GM12878 (cell line): ENCODE results near the gene RNF183.

Experiments used
- ATF3 ChIP-seq: IDR thresholded peaks from 2 replicates; pipeline ENCODE4 v1.6.1; 2011; ENCODE audit warnings: low read depth, mild to moderate bottlenecking, low read length, moderate library complexity, borderline replicate concordance; ENCODE audit errors: extremely low read depth
- CHD1 ChIP-seq: IDR thresholded peaks from 2 replicates; pipeline ENCODE4 v1.6.1; 2012; ENCODE audit warnings: low read depth, low read length, improper control_type of control experiment
- E2F4 ChIP-seq: IDR thresholded peaks from 2 replicates; pipeline ENCODE4 v1.6.1; 2012; ENCODE audit warnings: low read depth, low read length, improper control_type of control experiment
- EZH2 ChIP-seq: IDR thresholded peaks from 2 replicates; pipeline ENCODE4 v1.6.1; 2012; ENCODE audit warnings: low read depth, mild to moderate bottlenecking, control low read depth, inconsistent platforms, low read length, borderline replicate concordance; ENCODE audit not compliant: control insufficient read depth
- IKZF2 ChIP-seq, 2 experiments: fragments of 450-650 bp; IDR thresholded peaks; 2 replicates each; pipeline ENCODE4 v1.6.1; 2017; ENCODE audit warnings: mild to moderate bottlenecking in 2 of 2, moderate library complexity in 2 of 2
- JUND ChIP-seq: IDR thresholded peaks from 2 replicates; pipeline ENCODE4 v1.6.1; 2012; ENCODE audit warnings: low read depth, mild to moderate bottlenecking, low read length, improper control_type of control experiment, moderate library complexity
- POLR2AphosphoS5 ChIP-seq: IDR thresholded peaks from 2 replicates; pipeline ENCODE4 v1.6.1; 2011; ENCODE audit warnings: mild to moderate bottlenecking, low read length, inconsistent platforms

- TF ChIP-seq IKZF2 (IDR thresholded peaks at IDR 0.05) (no peak; a peak in 2 of 4 replicates), ATF3 (no peak), POLR2AphosphoS5 (no peak), CHD1 (no peak), EZH2 (no peak), JUND (no peak), E2F4 (no peak)
These were observed 47.8 kb upstream of the RNF183 start for GRCh38 chr9:113350937-113351336.
